Keratinocyte (primary cell): ENCODE data around the gene FGD4.

Experiments used
- EZH2 ChIP-seq: IDR thresholded peaks from one replicate; pipeline ENCODE4 v1.6.1; 2012; ENCODE audit warnings: inconsistent platforms, mild to moderate bottlenecking, low read length, moderate library complexity
- TF ChIP-seq, protein P1 (sequence below), 3 experiments: IDR thresholded peaks in 1 of 3; conservative IDR thresholded peaks in 1 of 3; optimal IDR thresholded peaks in 1 of 3; 2 replicates in 2 of 3; 3 replicates in 1 of 3; pipeline versions ENCODE3 to v1.5.1; 2011; ENCODE audit warnings: low read length in 3 of 3, mild to moderate bottlenecking in 3 of 3, moderate library complexity in 2 of 3, control low read depth in 1 of 3, inconsistent platforms in 1 of 3; ENCODE audit not compliant: insufficient read depth in 2 of 3; ENCODE audit errors: extremely low read depth in 1 of 3

- no peak for TF ChIP-seq EZH2
- TF ChIP-seq, protein P1, sequence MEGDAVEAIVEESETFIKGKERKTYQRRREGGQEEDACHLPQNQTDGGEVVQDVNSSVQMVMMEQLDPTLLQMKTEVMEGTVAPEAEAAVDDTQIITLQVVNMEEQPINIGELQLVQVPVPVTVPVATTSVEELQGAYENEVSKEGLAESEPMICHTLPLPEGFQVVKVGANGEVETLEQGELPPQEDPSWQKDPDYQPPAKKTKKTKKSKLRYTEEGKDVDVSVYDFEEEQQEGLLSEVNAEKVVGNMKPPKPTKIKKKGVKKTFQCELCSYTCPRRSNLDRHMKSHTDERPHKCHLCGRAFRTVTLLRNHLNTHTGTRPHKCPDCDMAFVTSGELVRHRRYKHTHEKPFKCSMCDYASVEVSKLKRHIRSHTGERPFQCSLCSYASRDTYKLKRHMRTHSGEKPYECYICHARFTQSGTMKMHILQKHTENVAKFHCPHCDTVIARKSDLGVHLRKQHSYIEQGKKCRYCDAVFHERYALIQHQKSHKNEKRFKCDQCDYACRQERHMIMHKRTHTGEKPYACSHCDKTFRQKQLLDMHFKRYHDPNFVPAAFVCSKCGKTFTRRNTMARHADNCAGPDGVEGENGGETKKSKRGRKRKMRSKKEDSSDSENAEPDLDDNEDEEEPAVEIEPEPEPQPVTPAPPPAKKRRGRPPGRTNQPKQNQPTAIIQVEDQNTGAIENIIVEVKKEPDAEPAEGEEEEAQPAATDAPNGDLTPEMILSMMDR (optimal IDR thresholded peaks at IDR 0.05 in 1 of 3, IDR thresholded peaks at IDR 0.05 in 1 of 3, conservative IDR thresholded peaks at IDR 0.05 in 1 of 3; ENCODE audit: extremely low read depth in 1 of 3, insufficient read depth in 2 of 3, low read length in 3 of 3), result no peak
Measured at GRCh38 chr12:32534698-32535097, 135.3 kb downstream of the FGD4 start.
